Activated CD4-positive, alpha-beta T cell treated with anti-CD3 and anti-CD28 coated beads, Interleukin-2, amount 50 U/mL, for 1 hour (primary cell): ENCODE data around the gene USP10.

Experiments
- DNase-seq: peaks from one replicate; pipeline ENCODE4 v3.0.0-alpha.2; 2020

The USP10 gene

DNA sequence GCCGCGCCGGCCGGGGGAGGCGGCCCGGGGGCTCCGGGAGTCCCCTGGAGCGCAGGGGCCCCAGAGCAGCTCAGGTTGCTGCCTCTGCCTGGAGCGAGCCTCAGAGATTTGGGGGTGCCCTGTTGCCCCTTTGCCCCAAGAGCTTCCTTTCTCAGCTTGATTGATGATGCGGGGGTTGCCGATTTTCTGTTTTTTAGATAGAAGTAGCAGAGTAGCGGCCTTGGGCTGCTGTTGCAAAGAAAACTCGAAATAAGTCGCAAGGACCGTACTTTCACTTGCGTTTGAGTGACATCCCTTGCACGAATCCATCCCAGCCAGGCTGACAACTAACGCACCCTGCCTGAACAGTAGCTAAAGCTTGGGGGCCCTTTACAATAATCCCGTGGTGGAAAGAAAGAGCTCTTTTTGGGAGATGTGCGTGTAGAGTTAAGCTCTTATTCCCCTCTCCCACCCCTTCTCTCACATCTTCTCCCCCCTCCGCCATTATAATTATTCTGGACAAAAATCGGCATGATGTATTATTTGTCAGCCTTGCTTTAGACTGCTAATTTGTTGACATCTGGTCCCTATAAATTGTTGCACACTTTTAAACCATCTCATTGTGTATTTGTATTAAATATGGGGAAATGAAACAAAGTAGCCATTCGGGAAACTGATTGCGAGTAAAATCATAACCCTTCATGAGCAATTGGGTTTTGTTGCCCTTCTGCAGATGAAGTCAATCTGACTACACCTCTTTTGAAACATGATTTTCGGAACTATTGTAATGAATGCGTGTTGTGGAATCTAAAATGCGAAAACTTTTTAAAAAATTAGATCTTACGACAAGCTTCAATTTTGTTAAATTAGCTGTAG lies 873 bp downstream of the USP10 start:
- peak; percentile 27 for DNase-seq

DNA sequence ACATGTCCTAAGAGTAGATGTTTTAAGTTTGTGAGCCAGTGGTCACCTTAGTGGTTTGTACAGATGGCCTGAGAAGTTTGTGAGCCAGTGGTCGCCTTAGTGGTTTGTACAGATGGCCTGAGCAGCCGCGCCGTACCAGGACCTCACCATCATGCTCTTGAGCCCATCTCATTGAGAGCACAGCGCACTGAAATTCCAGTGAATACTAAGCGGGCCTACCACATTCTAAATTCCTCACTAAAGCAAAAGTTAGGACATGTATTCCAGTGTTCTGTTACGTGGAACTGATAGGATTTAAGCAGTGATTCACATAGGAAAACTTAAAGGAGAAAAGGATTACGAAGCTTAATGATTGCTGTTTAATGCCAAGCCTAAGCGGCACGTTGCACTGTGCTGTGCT lies 3.9 kb downstream of the USP10 start:
- no peak for DNase-seq

DNA sequence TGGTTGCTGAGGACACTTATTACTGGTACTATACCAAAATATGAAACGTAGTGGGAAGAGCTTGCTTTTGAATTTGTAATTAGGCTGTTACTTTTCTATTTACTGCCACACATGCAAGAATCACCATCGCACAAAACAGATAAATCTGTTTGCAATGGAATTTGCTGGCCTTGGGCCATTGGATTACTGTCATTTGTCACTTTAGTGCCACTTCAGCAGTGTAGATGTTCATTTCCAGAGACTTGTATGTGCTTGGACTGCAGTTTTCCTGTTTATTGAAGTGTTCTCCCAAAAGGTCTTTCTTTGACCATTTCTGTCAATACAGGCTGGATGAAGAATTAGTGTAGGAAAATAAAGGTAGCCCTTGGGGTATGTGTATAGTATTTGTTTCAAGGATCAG lies 4.5 kb downstream of the USP10 start:
- no peak for DNase-seq

- no peak for DNase-seq
These were observed 7.1 kb downstream of the USP10 start for GRCh38 chr16:84706856-84707255.

GRCh38 chr16:84709609-84710008 lies 9.8 kb downstream of the USP10 start:
- DNase-seq = no peak

GRCh38 chr16:84710686-84711085 lies 10.9 kb downstream of the USP10 start:
- no peak for DNase-seq

DNA sequence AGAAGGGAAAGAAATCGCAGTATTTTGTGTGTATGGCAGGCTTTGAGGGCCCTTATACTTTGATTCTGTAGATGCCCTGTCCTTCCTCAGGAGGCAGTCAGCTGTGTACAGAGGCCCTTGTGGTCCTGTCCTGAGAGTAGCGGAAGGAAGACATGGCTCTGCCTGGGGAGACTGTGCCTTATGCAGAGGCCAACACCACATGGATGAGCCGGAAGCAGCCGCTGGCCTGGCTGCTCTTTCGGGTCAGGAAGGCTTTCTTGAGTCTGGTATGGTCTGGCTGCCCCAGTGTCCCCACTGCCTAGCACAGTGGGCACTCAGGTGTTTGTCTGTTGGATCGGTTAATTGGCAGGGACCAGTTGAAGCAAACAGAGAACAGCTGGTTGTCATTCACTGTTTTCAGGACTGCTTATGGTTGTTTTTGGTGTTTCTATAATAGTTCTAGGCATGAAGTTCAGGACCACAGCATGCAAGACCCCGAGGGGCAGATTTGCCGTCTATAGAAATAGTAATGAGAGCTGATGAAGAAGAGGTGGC lies 12.4 kb downstream of the USP10 start:
- DNase-seq = no peak

DNA sequence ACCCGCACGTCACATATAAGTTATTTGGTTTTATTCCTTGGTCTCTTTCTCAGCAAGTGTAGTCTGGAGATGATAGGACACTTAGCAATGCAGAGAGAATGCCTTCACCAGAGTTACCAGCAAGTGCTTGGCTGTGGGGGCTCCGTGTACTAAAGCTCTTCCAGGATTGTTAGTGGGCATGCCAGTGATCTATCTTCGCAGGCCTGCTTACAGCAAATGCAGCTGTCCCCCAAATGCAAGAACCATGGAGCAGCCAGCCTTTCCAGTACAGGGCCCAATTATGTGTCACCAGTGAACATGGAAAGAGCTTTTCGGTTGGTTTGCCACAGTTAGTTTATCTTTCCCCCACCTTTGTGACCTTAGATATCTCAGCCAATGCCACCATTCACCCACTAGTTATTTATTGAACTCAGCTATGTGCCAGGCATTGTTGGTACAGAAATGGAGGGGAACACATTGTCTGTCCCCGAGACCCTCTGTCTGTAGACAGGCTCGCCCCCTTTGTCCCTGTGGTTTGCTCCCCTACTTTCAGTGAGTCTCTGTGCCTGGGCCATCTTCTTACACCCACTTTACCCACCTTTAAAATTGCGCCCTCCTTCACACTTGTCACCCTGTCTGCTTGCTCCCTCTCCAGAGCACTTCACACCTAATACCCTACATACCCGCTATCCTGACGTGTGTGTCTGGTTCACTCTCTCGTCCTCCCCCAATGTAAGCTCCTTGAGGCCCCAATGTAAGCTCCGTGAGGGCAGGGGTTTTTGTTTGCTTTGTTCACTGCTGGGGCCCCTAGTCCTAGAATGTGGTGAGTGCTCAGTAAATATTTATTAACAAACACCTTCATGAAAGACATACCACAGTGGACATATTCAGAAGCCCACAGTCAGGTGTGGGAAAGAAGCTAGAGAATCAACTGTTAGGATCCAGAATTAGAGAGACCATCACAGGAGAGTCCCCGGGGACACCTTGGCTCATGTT lies 13.3 kb downstream of the USP10 start:
- no peak for DNase-seq

DNA sequence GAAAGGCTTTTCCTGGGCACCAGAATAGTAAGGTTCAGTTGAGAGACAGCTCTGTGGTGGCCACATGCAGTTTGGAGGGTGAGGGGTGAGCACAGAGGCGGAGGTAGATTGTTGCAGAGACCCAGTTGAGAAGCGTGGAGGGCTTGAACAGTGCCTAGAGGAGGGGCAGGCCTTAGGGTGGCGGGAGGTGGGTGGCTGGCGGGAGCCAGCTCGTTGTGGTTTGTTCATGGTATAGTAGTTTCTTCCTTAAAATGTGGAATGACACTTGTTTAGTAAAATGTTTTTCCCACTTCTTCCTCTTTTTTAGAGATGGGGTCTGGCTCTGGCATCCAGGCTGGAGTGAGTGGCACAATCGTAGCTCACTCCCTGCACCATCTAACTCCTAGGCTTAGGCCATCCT lies 14.2 kb downstream of the USP10 start:
- no peak for DNase-seq

- no peak for DNase-seq
These were observed 15.6 kb downstream of the USP10 start for GRCh38 chr16:84715424-84715823.

- no peak for DNase-seq
These were observed 16.1 kb downstream of the USP10 start for GRCh38 chr16:84715854-84716253.

DNA sequence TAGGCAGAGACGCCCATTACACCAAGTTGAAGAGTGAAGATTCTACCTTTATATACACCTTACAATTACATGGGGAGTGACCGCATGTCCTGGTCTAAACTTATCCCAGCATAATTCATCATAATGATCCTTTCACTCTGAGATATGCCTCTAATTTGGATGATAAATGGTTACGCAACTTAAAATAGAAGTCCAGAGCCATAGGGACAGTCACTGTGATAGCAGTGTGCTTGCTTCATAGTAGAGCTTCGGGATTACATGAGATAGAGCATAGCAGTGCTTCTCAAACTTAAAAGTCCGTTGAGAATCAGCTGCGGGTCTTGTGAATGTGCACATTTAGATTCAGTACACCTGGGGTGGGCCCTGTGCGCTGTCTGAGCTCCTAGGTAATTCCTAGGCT lies 16.9 kb downstream of the USP10 start:
- DNase-seq = no peak

GRCh38 chr16:84717484-84717883 lies 17.7 kb downstream of the USP10 start:
- DNase-seq = no peak

GRCh38 chr16:84720177-84720579 lies 20.4 kb downstream of the USP10 start:
- no peak for DNase-seq

DNA sequence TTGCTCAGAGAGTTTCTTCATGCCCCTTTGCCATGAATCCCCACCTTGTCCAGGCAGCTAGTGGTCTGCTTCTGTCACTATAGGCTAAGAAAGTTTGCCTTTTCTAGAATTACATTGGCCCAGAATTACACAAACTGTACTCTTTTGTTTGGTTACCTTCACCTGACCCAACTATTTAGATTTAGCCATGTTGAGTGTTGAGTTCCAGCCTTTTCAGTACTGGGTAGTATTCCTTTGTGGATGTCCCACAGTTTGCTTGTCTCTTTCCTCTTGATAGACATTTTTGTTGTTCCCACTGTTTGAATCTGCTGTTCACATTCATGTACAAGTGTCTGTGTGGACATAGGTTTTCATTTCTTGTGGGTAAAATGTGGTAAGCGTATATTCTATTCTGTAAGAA lies 22.3 kb downstream of the USP10 start:
- no peak for DNase-seq

DNA sequence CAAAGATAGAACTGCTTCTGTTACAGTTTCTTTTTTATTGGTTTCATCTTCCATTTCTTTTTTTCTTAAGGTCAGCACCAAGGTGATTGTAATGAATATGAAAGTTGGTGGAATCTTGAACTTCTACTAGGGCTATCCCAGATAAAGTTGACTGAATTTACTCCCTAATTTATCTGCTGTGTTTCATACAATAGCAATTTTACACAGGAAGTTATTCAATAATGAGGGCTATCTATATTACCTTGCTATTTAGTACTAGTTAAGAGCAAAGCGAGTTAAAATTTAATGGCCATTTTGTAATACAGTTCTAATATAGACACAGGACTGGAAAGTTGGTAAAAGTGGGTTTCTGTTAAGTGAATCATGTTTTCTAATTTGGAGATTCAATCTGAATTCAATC lies 24.1 kb downstream of the USP10 start:
- DNase-seq = no peak

DNA sequence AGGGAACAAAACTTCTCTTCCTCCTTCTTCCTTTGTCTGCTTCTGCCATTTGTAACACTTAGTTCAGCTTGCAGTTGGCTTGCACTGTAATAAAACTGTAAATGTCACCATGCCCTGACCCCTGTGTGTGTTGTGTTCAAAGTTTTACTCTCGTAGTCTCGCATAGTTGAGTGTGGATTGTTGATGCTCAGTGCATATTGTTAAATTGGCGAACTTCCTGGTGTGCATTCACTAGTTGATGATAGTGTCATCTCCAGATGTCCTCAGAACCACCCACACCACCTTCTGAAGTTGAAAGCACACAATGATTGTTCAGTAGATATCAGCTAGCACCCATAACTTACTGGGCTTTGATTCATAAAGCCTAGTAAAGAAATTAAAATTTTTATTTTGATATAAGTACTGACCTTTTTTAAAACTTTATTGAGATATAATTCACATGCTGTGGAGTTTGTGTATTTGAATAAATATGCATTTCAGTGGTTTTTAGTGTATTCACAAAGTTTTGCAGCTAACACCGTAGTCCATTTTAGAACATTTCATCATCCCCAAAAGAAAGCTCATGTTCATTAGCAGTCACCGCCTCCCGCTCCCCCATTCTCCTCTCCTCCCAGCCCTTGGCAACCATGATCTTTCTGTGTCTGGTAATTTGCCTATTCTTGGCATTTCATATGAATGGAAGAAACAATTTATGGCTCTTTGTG lies 25.0 kb downstream of the USP10 start:
- DNase-seq = no peak

DNA sequence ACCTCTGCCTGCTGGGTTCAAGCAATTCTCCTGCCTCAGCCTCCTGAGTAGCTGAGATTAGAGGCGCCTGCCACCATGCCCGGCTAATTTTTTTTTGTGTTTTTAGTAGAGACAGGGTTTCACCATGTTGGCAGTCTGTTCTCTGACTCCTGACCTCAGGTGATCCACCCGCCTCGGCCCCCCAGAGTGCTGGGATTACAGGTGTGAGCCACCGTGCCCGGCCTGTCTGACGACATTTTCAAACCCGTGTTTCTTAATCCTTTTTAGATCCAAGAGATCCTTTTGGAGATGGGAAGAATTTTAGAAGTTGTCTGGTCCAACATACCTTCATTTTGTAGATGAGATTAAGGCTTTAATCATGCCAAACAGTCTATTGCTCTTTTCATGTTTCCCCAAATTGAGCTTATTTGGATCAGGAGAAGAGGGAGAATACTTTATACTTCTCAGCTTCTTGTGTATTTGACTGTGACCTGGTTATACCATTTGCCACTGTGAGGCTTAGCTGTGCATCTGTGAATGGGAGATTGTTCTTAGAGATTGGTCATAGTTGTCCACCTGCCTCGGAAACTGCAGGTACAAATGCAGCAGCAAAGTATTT lies 25.8 kb downstream of the USP10 start:
- no peak for DNase-seq

DNA sequence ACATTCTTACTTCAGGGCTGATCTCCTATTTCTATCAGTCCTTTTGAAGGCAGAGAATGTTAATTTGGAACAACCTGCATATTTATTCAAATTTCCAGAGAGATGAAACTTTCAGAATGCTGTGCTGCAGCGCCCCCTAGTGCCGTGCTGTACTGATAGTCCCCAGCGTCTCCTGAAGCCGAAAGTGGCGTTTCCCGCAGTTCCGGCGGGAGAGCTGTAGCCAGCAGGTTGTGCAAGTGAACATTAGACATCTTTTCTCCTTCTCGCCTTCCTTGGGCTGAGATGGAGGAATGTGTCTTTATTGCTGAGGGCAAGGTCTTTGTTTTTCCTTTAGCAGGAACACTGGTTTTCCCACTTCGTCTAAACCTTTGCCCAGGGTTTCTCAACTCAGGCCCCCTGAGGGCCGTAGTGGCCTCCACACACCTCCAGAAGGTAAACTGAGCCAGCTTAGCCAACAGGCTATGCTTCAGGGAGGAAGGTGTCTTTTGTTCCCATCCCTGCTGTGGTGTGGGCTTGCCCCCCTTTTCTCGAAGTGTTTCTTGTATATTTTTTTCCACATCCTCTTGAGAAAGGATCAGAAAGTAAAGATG lies 26.4 kb downstream of the USP10 start:
- peak; percentile 90 for DNase-seq

GRCh38 chr16:84726669-84727467 lies 27.1 kb downstream of the USP10 start:
- no peak for DNase-seq

- DNase-seq = no peak
These were observed 29.1 kb downstream of the USP10 start for GRCh38 chr16:84728853-84729424.
